ENCODE measurements around the gene ARPC4.
"Not testable (repeated sequence)": the region's sequence is repeated elsewhere in the genome, so short reads cannot be mapped to it uniquely, and the experiment has no call there.

The ARPC4 gene

DNA sequence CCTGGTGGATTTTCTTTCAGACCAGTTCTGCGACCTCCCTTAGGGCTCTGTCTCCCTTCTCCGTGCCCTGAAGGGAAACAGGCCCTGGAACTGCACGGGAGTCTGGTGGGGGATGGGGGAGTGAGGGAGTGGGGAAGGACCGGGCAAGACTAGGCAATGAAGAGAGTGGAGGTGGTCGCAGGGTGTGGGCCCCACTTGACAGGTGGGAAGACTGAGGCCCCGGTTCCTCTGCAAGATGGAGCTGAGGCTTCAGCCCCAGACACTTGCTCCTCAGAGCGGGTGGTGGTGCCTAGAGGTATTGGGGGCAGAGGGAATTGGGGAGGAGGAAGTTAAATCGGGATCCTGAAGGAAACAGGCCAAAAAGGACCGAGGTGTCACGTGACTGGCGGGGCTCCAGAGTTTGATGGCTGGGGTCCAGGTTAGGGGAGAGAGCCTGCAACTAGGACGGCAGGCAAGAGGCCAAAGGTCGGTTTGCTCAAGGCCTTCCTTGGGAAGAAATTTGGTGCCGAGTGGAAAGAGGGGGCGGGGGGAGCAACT is 22.5 kb upstream of the ARPC4 start:
- no peak for FAIRE-seq

DNA sequence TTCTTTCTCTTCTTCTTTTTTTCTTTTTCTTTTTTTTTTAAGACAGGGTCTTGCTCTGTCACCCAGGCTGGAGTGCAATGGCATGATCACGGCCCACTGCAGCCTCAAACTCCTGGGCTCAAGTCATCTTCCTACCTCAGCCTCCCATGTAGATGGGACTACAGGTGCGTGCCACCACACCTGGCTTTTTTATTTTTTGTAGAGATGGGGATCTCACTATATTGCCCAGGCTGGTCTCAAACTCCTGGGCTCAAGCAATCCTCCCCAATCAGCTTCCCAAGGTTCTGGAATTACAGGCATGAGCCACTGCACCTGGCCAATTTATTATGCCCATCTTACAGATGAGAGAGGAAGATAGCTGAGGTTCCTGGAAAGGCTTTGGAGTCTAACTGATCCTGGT is 21.9 kb upstream of the ARPC4 start:
- FAIRE-seq = not testable (repeated sequence)

DNA sequence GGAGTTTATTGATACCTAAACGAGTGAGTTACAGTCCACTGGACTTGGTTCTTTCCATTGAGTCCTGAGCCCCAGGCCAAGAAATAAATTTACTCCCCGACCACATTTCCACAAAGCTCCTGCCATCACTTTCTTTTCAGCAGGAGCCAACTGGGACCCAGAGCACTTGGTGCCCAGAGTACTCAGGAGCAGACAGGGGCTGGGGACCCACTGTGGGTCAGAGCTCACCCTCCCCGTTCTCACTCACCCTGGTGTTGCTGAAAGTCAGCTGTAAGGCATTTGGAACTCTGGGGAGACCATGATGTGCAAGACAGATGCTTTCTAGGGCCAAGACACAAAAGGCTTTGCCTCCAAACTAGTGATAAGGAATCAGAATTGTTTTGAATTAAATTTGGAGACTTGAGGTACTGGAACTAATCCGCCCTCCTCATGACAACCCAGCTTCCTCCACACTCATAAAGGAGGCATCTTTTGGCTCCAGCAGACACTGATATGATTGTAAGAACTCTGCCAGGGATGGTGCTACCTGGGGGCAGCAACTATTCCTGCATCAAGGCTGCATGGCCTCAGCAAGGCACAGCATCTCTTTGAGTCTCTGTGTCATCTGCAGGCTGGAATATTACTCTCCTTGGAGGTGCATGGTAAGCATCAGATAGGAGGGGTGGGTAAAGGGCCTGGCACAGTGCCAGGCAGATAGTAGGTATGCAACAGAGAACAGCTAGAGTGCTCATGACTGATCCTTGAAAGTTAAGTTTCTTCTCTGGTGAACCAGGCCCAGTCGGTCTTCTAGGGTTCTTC is 15.8 kb upstream of the ARPC4 start:
- FAIRE-seq = no peak

DNA sequence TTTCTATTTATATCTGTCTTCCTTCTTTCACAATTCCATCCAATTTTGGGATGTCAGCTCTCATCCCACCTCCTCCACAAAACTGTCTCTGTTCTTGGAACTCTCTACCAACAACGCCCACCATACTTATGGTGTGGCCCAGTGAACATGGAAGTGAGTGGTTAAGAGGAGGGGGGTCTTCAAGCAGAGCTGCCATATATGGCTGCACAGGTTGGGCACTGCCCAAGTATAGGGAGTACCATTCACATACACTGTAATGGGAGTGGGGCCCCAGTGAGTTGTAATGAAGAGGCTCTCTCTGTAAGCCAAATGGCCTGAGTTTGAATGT is 15.2 kb upstream of the ARPC4 start:
- no peak for FAIRE-seq

DNA sequence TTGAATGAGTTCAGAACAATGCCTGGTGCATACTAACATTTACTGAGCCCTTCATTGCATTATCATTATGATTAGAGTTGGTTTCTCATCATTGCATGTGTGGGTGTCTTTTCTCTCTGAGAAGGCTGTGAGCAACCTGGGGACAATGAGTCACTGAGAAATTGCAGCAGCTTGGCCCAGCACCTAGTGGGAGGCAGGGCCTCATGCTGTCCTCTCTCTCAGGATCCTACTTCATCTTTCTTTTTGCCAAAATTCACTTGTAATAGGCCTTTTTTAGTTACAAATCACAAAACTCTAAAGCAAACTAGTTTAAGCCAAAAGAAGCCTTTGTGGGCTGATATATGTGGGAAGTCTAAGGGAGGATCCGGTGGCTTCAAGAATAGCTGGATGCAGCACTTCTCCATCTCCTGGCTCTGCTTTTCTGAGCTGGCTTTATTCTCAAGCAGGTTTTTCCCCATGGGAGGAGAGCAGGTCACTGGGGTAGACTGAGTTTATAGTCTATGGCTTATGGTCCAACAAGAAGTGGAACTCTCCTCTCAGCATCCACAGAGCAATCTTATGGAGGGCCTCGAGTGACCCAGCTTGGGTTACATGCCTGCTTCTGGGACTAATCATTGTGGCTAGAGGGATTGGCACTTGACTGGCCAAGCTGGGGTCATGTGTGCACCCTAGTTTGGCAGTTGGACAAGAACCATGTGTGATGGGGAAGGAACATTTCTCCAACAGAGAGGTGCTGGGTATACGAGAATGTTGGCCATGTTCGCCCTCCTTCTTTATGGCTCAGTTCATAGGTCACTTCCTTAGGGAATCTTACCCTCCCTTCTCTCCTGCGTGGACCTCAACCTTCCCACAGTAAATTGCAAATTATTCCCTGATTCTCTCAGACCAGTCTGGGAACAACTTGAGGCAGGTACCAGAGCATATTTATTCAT is 14.5 kb upstream of the ARPC4 start:
- FAIRE-seq = no peak

GRCh38 chr3:9779075-9779593 is 13.7 kb upstream of the ARPC4 start:
- FAIRE-seq = no peak

DNA sequence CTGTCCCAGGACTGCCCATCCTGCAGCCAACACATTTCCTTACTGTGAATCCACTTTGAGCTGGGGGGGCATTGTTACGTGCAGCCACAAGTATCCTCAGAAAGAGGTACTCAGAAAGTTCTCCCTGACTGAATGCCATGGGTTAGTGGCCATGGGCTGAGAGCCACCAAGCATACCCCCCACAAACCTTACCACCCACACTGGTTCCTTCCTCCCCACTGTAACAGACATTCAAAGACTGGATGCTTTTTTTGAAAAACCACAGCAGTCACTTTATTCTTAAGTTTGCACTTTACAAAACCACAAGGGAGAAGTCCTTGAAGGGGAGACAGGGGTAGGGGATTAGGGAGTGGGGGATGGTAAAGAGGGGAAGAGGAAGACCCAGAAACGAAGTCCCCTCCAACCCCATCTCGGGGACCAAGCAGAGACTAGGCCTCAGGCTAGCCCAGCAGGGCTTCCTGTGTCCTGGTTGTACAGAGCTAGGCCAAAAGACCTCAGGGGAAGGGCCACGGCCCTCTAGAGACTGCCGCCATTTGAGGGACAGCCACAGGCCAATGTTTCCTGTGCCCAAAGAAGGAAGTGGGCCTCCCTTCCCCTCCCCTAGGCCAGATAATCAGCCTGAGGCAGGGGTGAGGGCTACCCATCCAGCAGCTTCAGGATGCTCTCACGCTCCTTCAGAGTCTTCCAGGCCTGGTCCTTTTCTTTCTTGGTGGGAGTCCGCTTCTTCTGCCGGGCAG is 13.0 kb upstream of the ARPC4 start:
- no peak for FAIRE-seq

DNA sequence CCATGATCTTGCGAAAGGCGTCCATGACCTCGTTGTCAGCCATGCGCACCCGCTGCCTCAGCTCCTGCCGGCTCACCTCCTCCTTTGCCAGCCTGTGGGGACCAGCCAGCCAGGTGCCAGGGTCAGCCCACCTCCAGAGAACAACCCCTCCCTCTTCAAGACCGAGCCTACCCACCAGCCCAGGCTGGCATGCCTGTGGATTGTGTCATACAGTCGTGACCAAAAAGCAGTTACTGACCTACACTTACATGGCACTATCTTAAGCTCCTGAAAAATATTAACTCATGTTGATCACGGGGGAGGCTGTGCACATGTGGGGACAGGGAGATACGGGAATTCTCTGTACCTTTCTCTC is 12.4 kb upstream of the ARPC4 start:
- FAIRE-seq = no peak

- FAIRE-seq = no peak
Observed at GRCh38 chr3:9780910-9781309, 12.0 kb upstream of the ARPC4 start.

DNA sequence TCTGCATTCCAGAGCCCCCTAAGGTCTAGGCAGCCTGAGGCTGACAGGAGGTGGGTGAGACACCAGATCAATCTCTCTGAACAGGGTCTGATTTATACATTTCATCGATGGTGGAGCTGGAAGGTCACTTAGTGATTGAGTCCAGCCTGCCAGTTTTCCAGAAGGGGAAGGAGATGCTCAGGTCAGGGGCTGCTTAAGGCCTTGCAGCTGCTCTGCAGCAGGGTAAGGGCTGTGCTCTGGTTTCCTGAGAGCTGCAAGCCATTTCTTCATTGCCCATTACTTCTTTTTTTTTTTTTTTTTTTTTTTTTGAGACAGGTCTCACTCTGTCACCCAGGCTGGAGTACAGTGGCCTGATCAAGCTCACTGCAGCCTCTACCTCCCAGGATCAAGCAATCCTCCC is 11.3 kb upstream of the ARPC4 start:
- FAIRE-seq = no peak

GRCh38 chr3:9781978-9782603 is 10.8 kb upstream of the ARPC4 start:
- no peak for FAIRE-seq

GRCh38 chr3:9782770-9783169 is 10.1 kb upstream of the ARPC4 start:
- FAIRE-seq = no peak

GRCh38 chr3:9783954-9784353 is 8.9 kb upstream of the ARPC4 start:
- FAIRE-seq = no peak

DNA sequence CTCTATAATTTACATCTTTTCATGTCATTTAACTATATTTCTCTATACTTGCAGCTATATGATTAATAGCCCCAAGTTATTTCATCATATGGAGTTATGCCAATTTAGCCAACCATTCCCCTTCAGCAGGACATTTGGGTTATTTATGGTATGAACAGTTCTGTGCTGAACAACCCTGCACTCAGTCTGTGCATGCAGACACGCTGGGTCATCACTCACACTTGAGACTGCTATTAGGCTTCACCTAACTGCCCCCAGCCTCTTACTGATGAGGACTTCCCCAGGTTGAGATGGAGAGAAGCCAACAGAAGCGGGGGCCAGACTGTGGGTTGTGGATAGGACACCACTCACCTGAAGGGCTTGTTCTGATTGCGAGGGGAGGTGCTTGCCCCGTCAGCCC is 7.9 kb upstream of the ARPC4 start:
- no peak for FAIRE-seq

DNA sequence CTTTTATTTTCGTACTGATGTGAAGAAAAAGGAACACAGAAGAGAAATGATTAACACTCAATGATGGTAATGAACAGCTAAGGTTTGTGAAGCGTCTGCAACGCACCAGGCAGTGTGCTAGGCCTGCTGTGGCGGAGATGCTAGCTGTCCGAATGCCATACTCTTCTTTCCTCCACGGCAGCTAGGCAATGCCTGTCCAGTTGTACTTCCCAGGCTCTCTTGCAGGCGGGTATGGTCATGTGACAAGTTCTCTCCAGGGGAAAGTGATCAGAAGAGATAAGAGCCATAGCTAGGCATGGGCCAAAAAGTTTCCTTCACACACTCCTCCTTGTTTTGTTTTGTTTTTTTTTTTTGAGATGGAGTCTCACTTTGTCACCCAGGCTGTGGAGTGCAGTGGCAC is 7.3 kb upstream of the ARPC4 start:
- no peak for FAIRE-seq

- FAIRE-seq = no peak
Observed at GRCh38 chr3:9786209-9786739, 6.6 kb upstream of the ARPC4 start.

- no peak for FAIRE-seq
Observed at GRCh38 chr3:9786825-9787669, 5.8 kb upstream of the ARPC4 start.

DNA sequence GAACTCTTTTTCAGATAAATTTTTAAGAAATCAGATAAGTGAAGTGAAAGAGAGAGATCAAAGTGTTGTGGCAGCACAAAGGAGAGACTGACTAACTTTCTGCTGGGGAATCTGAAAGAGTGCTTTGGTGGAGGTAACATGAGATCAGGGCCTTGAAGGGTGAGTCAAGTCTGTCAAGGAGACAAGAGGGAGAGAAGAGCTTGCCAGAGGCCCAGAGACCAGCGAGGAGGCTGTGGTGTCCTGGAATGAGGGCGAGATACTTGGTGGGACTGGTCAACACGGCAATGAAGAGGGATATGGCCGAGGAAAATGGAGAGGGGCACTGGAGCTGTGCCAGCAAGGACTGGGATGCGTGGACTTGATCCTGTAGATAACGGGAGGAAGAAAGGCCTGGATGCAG is 5.2 kb upstream of the ARPC4 start:
- no peak for FAIRE-seq

DNA sequence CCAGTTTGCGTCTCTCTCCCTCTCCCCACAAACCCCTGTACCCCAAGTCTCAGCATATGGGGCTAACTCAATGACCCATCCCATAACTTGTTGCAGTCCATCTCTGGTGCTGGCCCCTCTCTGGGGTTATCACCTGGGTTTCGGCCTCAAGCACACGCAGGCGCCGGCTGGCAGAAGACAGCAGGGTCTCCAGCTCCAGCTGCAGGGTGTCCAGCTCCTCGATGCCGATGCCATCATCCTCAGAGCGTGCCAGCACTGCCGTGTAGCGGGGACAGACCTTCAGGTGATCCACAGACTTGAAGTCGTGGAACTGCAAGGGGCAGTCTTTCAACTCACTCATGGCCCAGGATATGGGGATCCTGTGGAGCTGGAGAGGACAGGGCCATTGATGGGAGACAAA is 1.8 kb upstream of the ARPC4 start:
- no peak for FAIRE-seq

- FAIRE-seq = no peak
Observed at GRCh38 chr3:9791790-9792404, 985 bp upstream of the ARPC4 start.

Data from G401.6 (cell line).